Measurements from ENCODE around the gene SLC22A1. TPM values are rescaled to one million over a fixed set of nuclear protein-coding genes. Genes with fewer than 3 reads are reported as not detected.

The SLC22A1 gene
- total RNA-seq, 2 experiments from 2014 or later: 0.14 to 0.89 TPM

DNA sequence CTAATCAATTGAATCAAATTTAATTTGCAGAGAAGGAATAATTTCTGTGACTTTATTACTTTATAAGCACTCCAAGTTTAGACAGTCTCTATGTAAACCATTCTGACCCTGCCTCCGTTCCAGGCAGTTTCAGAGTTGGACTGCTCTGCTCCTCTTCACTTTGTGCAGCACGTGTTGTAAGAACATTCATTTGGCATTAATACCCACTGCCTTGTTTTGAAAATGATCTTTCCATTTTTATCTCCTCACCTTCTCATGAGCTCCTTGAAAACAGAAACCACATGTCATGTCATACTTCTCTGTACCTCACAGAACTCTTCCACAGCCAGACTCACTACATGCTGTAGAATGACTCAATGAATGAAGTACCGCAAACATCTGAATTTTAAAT, 25.5 kb downstream of the SLC22A1 start:
- no peak overlapping the region for H3K4me3 Mint-ChIP-seq
- intact Hi-C loops (cut with DNase I, micrococcal nuclease): no loop called here
- POLR2A ChIA-PET: no interaction called here
- Histone ChIP-seq H3K4me1 (ENCODE audit: insufficient read depth, low read length) (no peaks in the 10 kb centered on the region), H3K9me3 (ENCODE audit: control insufficient read depth in 1 of 2, insufficient read depth in 1 of 2, low read length in 2 of 2) (peaks cover 0 to 4% of the 10 kb centered on the region in 2 experiments), H3K36me3 (ENCODE audit: insufficient read depth, low read length) (no peaks in the 10 kb centered on the region), H3K4me3 (ENCODE audit: low read length) (no peak overlapping the region), H3K27ac (ENCODE audit: low read depth in 1 of 2, low read length in 2 of 2) (no peak overlapping the region), H3K27me3 (ENCODE audit: control insufficient read depth in 1 of 2, insufficient read depth in 2 of 2, low read length in 2 of 2) (no peaks in the 10 kb centered on the region)
- H3K4me1 Mint-ChIP-seq (ENCODE audit: low read depth): no peaks in the 10 kb centered on the region
- H3K9me3 Mint-ChIP-seq: peaks cover 5% of the 10 kb centered on the region
- no peak overlapping the region for H3K27ac Mint-ChIP-seq
- peaks cover 5% of the 10 kb centered on the region for H3K36me3 Mint-ChIP-seq (ENCODE audit: low read depth)
- CTCF ChIA-PET: no interaction called here
- ATAC-seq (ENCODE audit: poor library complexity) (no peak), DNase-seq (no peak)
- no peaks in the 10 kb centered on the region for H3K27me3 Mint-ChIP-seq
- TF ChIP-seq, protein P1, sequence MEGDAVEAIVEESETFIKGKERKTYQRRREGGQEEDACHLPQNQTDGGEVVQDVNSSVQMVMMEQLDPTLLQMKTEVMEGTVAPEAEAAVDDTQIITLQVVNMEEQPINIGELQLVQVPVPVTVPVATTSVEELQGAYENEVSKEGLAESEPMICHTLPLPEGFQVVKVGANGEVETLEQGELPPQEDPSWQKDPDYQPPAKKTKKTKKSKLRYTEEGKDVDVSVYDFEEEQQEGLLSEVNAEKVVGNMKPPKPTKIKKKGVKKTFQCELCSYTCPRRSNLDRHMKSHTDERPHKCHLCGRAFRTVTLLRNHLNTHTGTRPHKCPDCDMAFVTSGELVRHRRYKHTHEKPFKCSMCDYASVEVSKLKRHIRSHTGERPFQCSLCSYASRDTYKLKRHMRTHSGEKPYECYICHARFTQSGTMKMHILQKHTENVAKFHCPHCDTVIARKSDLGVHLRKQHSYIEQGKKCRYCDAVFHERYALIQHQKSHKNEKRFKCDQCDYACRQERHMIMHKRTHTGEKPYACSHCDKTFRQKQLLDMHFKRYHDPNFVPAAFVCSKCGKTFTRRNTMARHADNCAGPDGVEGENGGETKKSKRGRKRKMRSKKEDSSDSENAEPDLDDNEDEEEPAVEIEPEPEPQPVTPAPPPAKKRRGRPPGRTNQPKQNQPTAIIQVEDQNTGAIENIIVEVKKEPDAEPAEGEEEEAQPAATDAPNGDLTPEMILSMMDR (IDR thresholded peaks at IDR 0.05): no peak

DNA sequence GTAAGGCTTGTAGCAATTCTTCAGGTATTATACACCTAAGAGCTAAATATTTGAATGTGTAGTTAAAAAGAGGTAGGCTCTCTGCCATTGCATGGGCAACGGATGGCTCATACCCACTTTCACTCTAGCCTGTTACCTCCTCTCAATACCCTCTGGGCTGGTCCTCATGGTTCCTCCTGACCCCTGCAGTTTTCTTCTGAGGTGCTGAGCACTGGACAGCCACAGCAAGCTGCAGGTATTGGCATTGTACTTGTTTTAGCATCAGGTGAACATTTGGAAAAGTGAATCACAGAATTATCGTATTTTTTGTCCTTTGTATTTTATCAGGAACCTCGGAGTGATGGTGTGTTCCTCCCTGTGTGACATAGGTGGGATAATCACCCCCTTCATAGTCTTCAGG, 32.9 kb downstream of the SLC22A1 start:
- Histone ChIP-seq H3K9me3 (ENCODE audit: control insufficient read depth in 1 of 2, insufficient read depth in 1 of 2, low read length in 2 of 2) (peaks cover 0 to 4% of the 10 kb centered on the region in 2 experiments), H3K27me3 (ENCODE audit: control insufficient read depth in 1 of 2, insufficient read depth in 2 of 2, low read length in 2 of 2) (no peaks in the 10 kb centered on the region), H3K4me3 (ENCODE audit: low read length) (no peak overlapping the region), H3K27ac (ENCODE audit: low read depth in 1 of 2, low read length in 2 of 2) (no peak overlapping the region), H3K36me3 (ENCODE audit: insufficient read depth, low read length) (no peaks in the 10 kb centered on the region), H3K4me1 (ENCODE audit: insufficient read depth, low read length) (no peaks in the 10 kb centered on the region)
- no peak for ATAC-seq (ENCODE audit: poor library complexity)
- no peaks in the 10 kb centered on the region for H3K4me1 Mint-ChIP-seq (ENCODE audit: low read depth)
- TF ChIP-seq, protein P1 (IDR thresholded peaks at IDR 0.05): no peak
- H3K27me3 Mint-ChIP-seq: no peaks in the 10 kb centered on the region
- peaks cover 13% of the 10 kb centered on the region for H3K36me3 Mint-ChIP-seq (ENCODE audit: low read depth)
- intact Hi-C loops (cut with DNase I, micrococcal nuclease): no loop called here
- H3K27ac Mint-ChIP-seq: no peak overlapping the region
- peaks cover 5% of the 10 kb centered on the region for H3K9me3 Mint-ChIP-seq
- ChIA-PET CTCF (no interaction called here), POLR2A (no interaction called here)
- no peak overlapping the region for H3K4me3 Mint-ChIP-seq
- no peak for DNase-seq

DNA sequence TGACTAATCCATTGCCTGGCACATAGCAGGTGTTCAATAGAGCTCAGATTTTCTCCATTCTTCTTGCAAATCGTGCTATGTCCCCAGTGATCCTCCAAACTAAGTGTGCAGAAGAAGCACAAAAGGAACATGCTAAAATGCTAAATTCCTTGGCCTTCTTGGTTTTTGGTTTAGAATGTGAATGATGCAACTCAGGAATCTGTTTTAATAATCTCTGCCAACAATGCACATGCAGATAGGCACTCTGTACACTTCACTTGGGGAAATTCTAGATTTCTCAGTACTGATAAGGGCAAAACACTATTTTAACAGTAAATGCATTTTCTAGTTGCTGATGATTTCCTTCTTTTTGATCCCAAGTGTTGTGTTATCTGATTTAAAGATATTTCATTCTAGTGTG, 35.2 kb downstream of the SLC22A1 start:
- H3K4me1 ChIP-seq (ENCODE audit: insufficient read depth, low read length): no peaks in the 10 kb centered on the region
- no peaks in the 10 kb centered on the region for H3K36me3 ChIP-seq (ENCODE audit: insufficient read depth, low read length)
- Mint-ChIP-seq H3K27me3 (no peaks in the 10 kb centered on the region), H3K4me1 (ENCODE audit: low read depth) (no peaks in the 10 kb centered on the region), H3K27ac (no peak overlapping the region), H3K4me3 (no peak overlapping the region), H3K36me3 (ENCODE audit: low read depth) (peaks cover 9% of the 10 kb centered on the region), H3K9me3 (no peaks in the 10 kb centered on the region)
- ChIA-PET POLR2A (no interaction called here), CTCF (no interaction called here)
- H3K27me3 ChIP-seq (ENCODE audit: control insufficient read depth in 1 of 2, insufficient read depth in 2 of 2, low read length in 2 of 2): no peaks in the 10 kb centered on the region
- no peak for ATAC-seq (ENCODE audit: poor library complexity)
- no peak overlapping the region for H3K27ac ChIP-seq (ENCODE audit: low read depth in 1 of 2, low read length in 2 of 2)
- TF ChIP-seq, protein P1 (IDR thresholded peaks at IDR 0.05): no peak
- H3K9me3 ChIP-seq (ENCODE audit: control insufficient read depth in 1 of 2, insufficient read depth in 1 of 2, low read length in 2 of 2): no peaks in the 10 kb centered on the region
- no peak overlapping the region for H3K4me3 ChIP-seq (ENCODE audit: low read length)
- intact Hi-C loops (cut with DNase I, micrococcal nuclease): no loop called here
- DNase-seq: no peak

Measured in CD4-positive, alpha-beta T cell (primary cell).